HL-60 (cell line): Measurements from ENCODE around the gene FGFR3.

ENCODE experiments used
- CTCF ChIP-seq: IDR thresholded peaks from one replicate; pipeline ENCODE4 v1.5.1; 2011; ENCODE audit warnings: low read length, control low read depth, inconsistent platforms; ENCODE audit not compliant: insufficient read depth
- POLR2AphosphoS5 ChIP-seq: IDR thresholded peaks from 2 replicates; pipeline ENCODE4 v1.6.1; 2012; ENCODE audit warnings: low read depth
- REST ChIP-seq: IDR thresholded peaks from 2 replicates; pipeline ENCODE4 v1.6.1; 2012; ENCODE audit warnings: low read depth; ENCODE audit not compliant: insufficient replicate concordance

DNA sequence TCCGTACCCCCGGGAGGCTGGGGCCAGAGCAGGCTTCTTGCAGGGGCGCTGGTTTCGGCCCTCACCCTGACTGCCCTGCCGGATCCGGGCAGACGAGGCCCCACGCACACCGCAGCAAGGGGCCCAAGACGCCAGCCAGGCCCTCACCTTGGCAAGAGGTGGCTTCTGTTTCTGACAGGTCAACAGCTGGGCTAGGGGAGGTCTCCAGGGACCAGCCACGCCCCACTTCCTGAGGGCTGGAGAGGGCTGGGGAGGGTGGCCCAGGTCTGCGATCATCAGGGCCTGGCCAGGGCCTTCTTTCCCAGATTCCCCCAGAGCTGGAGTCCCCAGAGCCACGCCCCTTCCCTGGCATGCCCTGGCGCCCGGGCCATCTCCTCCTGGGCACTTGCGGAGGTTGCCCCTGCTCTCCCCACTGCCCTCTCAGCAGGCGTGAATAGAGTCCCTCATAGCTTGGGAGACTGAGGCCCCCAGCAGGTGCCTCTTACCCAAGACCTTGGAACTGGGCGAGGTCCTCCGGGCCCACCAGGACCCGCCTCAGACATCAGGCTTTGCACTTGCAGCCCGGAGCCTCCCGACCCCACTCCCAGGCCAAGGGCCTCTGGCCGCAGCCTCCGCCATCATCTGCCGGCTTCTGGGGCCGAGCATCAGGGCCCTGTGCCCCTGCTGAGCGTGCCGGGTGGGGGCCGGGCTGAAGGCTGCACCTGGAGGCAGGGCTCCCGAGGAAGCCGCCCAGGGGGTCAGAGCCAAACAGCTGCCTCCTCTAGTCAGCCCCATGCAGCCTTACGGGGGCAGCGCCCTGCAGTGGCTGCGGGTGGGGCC, 6.3 kb upstream of the FGFR3 start:
- TF ChIP-seq POLR2AphosphoS5 (no peak), CTCF (no peak), REST (no peak)
